HepG2 (cell line): ENCODE measurements around the gene ZNF444. TPM values are rescaled to one million over a fixed set of nuclear protein-coding genes. Genes with fewer than 3 reads are reported as not detected.

Source experiments
- CEBPB ChIP-seq: IDR thresholded peaks from 2 replicates; pipeline ENCODE4 v1.6.1; 2011; ENCODE audit warnings: low read depth, low read length, improper control_type of control experiment, borderline replicate concordance
- CEBPG ChIP-seq: IDR thresholded peaks from 2 replicates; pipeline ENCODE4 v1.6.1; 2016
- CHCHD3 ChIP-seq: sonication (generic); formaldehyde crosslinking; IDR thresholded peaks from 2 replicates; pipeline ENCODE4 v1.8.0; 2022; ENCODE audit warnings: mild to moderate bottlenecking, missing genetic modification reagents, moderate library complexity
- EP300 ChIP-seq, 3 experiments: sonication (generic) in 1 of 3; formaldehyde crosslinking in 1 of 3; IDR thresholded peaks; 2 replicates each; pipeline versions ENCODE4 v1.5.1 to v1.6.1; 2011 to 2020; ENCODE audit warnings: low read depth in 2 of 3, low read length in 2 of 3, borderline replicate concordance in 1 of 3, improper control_type of control experiment in 1 of 3, mild to moderate bottlenecking in 1 of 3, missing genetic modification reagents in 1 of 3, moderate library complexity in 1 of 3
- EZH2 ChIP-seq: conservative IDR thresholded peaks from 2 replicates; pipeline ENCODE4 v1.6.1; 2012; ENCODE audit warnings: mild to moderate bottlenecking, low read depth, low read length, moderate library complexity
- FOXA1 ChIP-seq, 2 experiments: fragments of 450-650 bp in 1 of 2; sonication (generic) in 1 of 2; formaldehyde crosslinking in 1 of 2; IDR thresholded peaks; 2 replicates each; pipeline versions ENCODE4 v1.4.0 to v1.6.1; 2016 to 2020; ENCODE audit warnings: missing genetic modification reagents in 1 of 2
- HDAC2 ChIP-seq: sonication (generic); formaldehyde crosslinking; IDR thresholded peaks from 2 replicates; pipeline ENCODE4 v1.4.0; 2020; ENCODE audit warnings: missing genetic modification reagents
- HNF4A ChIP-seq: sonication (generic); formaldehyde crosslinking; IDR thresholded peaks from 2 replicates; pipeline ENCODE4 v1.4.0; 2020; ENCODE audit warnings: missing genetic modification reagents
- MATR3 ChIP-seq: sonication (generic); formaldehyde crosslinking; IDR thresholded peaks from 2 replicates; pipeline ENCODE4 v1.4.0; 2020; ENCODE audit warnings: missing genetic modification reagents
- NFKB2 ChIP-seq: sonication (generic); formaldehyde crosslinking; IDR thresholded peaks from 2 replicates; pipeline ENCODE4 v1.4.0; 2020; ENCODE audit warnings: missing genetic modification reagents, borderline replicate concordance
- SMAD3 ChIP-seq: sonication (generic); formaldehyde crosslinking; IDR thresholded peaks from 2 replicates; pipeline ENCODE4 v1.4.0; 2020; ENCODE audit warnings: missing genetic modification reagents
- SMAD9 ChIP-seq: sonication (generic); formaldehyde crosslinking; IDR thresholded peaks from 2 replicates; pipeline ENCODE4 v1.5.1; 2020; ENCODE audit warnings: mild to moderate bottlenecking, missing genetic modification reagents
- SOX5 ChIP-seq: IDR thresholded peaks from 2 replicates; pipeline ENCODE4 v1.6.1; 2016; ENCODE audit warnings: borderline replicate concordance
- ZFAT ChIP-seq: sonication (generic); formaldehyde crosslinking; conservative IDR thresholded peaks from 2 replicates; pipeline ENCODE4 v1.8.1; 2023; ENCODE audit warnings: missing genetic modification reagents, inconsistent platforms
- ZNF816 ChIP-seq: sonication (generic); formaldehyde crosslinking; IDR thresholded peaks from 2 replicates; pipeline ENCODE4 v1.8.0; 2022; ENCODE audit warnings: missing genetic modification reagents, mild to moderate bottlenecking, borderline replicate concordance
- ZSCAN20 ChIP-seq: sonication (generic); formaldehyde crosslinking; IDR thresholded peaks from 2 replicates; pipeline ENCODE4 v1.4.0; 2020; ENCODE audit warnings: missing genetic modification reagents, mild to moderate bottlenecking, borderline replicate concordance
- polyA plus RNA-seq, 8 experiments: library from polyadenylated mRNA; depleted of rRNA in 3 of 8; stranded (reverse) in 7 of 8; unstranded in 1 of 8; fragments of >200 nt; fragmentation: Illumina TruSeq in 4 of 8; extraction: Trizol in 4 of 8; gene quantifications; 2 replicates each; pipeline versions ENCODE4 v1.2.1 to v1.2.3, GENCODE V29; 2011 to 2016; ENCODE audit warnings: low read depth in 4 of 8, missing spikeins in 1 of 8, mixed read lengths in 1 of 8; ENCODE audit not compliant: insufficient read depth in 1 of 8
- total RNA-seq, 5 experiments: library from RNA; depleted of rRNA; stranded (reverse); fragments of >200 nt; fragmentation: Illumina TruSeq; extraction: Trizol; gene quantifications; 2 replicates each; pipeline ENCODE4 v1.2.3, GENCODE V29; 2016; ENCODE audit warnings: low read depth in 1 of 5
- TF ChIP-seq, protein P1 (sequence below): sonication (generic); formaldehyde crosslinking; IDR thresholded peaks from 2 replicates; pipeline ENCODE4 v1.4.0; 2020; ENCODE audit warnings: missing genetic modification reagents
- TF ChIP-seq, protein P2 (sequence below): sonication (generic); formaldehyde crosslinking; IDR thresholded peaks from 2 replicates; pipeline ENCODE4 v1.8.1; 2023; ENCODE audit warnings: missing genetic modification reagents, inconsistent platforms, borderline replicate concordance
- TF ChIP-seq, protein P3 (sequence below): sonication (generic); formaldehyde crosslinking; IDR thresholded peaks from 2 replicates; pipeline ENCODE4 v1.4.0; 2020; ENCODE audit warnings: missing genetic modification reagents
- TF ChIP-seq, protein P4 (sequence below): sonication (generic); formaldehyde crosslinking; IDR thresholded peaks from 2 replicates; pipeline ENCODE4 v1.5.1; 2020; ENCODE audit warnings: missing genetic modification reagents, mild to moderate bottlenecking, borderline replicate concordance

ZNF444 gene
- total and polyA plus RNA-seq, 2 of the 13 experiments (the other 11 are each of a cell fraction or from before 2014, with no cell fraction given) = 27.4 to 30.3 TPM

DNA sequence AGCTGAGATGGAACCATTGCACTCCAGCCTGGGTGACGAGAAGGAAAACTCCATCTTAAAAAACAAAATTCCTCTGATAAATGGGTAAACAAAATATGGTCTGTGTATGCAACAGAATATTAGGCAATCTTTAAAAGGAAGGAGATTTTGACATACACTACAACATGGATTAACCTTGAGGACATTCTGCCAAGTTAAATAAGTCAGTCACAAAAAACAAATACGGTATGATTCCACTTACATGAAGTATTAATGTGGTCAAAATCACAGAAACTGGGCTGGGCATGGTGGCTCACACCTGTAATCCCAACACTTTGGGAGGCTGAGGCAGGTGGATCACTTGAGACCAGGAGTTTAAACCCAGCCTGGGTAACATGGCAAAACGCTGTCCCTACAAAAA is 3.0 kb upstream of the ZNF444 start (continued):
- TF ChIP-seq SOX5 (peak; percentile 40; the same call in 1 of the 2 replicates), NFKB2 (no peak), CEBPB (peak; percentile 85), EP300 (IDR thresholded peaks at IDR 0.05; ENCODE audit: low read depth in 2 of 2, low read length in 2 of 2) (peak in 1 of 2 experiments; percentile 63; a peak in 2 of 4 replicates), EP300 (CRISPR knock-in tag; IDR thresholded peaks at IDR 0.05; ENCODE audit: borderline replicate concordance) (no peak), ZSCAN20 (CRISPR knock-in tag) (no peak), CEBPG (peak; percentile 77), ZFAT (CRISPR knock-in tag) (no peak), MATR3 (CRISPR knock-in tag) (no peak), EZH2 (no peak), ZNF816 (CRISPR knock-in tag) (no peak), HDAC2 (peak; percentile 27; the same call in 1 of the 2 replicates), SMAD9 (CRISPR knock-in tag) (no peak), FOXA1 (IDR thresholded peaks at IDR 0.05) (0 out of 2 replicates have a peak, but pooled peaks have one; percentile 7), FOXA1 (CRISPR knock-in tag; IDR thresholded peaks at IDR 0.05) (peak; percentile 52; the same call in 1 of the 2 replicates), CHCHD3 (CRISPR knock-in tag) (no peak), HNF4A (CRISPR knock-in tag) (peak; percentile 24; the same call in 1 of the 2 replicates), SMAD3 (CRISPR knock-in tag) (0 out of 2 replicates have a peak, but pooled peaks have one; percentile 62)
- TF ChIP-seq, protein P1, sequence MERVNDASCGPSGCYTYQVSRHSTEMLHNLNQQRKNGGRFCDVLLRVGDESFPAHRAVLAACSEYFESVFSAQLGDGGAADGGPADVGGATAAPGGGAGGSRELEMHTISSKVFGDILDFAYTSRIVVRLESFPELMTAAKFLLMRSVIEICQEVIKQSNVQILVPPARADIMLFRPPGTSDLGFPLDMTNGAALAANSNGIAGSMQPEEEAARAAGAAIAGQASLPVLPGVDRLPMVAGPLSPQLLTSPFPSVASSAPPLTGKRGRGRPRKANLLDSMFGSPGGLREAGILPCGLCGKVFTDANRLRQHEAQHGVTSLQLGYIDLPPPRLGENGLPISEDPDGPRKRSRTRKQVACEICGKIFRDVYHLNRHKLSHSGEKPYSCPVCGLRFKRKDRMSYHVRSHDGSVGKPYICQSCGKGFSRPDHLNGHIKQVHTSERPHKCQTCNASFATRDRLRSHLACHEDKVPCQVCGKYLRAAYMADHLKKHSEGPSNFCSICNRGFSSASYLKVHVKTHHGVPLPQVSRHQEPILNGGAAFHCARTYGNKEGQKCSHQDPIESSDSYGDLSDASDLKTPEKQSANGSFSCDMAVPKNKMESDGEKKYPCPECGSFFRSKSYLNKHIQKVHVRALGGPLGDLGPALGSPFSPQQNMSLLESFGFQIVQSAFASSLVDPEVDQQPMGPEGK = 0 out of 2 replicates have a peak, but pooled peaks have one; percentile 15
- TF ChIP-seq, protein P2, sequence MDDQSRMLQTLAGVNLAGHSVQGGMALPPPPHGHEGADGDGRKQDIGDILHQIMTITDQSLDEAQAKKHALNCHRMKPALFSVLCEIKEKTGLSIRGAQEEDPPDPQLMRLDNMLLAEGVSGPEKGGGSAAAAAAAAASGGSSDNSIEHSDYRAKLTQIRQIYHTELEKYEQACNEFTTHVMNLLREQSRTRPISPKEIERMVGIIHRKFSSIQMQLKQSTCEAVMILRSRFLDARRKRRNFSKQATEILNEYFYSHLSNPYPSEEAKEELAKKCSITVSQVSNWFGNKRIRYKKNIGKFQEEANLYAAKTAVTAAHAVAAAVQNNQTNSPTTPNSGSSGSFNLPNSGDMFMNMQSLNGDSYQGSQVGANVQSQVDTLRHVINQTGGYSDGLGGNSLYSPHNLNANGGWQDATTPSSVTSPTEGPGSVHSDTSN (CRISPR knock-in tag) = no peak
- TF ChIP-seq, protein P3, sequence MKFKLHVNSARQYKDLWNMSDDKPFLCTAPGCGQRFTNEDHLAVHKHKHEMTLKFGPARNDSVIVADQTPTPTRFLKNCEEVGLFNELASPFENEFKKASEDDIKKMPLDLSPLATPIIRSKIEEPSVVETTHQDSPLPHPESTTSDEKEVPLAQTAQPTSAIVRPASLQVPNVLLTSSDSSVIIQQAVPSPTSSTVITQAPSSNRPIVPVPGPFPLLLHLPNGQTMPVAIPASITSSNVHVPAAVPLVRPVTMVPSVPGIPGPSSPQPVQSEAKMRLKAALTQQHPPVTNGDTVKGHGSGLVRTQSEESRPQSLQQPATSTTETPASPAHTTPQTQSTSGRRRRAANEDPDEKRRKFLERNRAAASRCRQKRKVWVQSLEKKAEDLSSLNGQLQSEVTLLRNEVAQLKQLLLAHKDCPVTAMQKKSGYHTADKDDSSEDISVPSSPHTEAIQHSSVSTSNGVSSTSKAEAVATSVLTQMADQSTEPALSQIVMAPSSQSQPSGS (CRISPR knock-in tag) = 0 out of 2 replicates have a peak, but pooled peaks have one; percentile 13
- TF ChIP-seq, protein P4, sequence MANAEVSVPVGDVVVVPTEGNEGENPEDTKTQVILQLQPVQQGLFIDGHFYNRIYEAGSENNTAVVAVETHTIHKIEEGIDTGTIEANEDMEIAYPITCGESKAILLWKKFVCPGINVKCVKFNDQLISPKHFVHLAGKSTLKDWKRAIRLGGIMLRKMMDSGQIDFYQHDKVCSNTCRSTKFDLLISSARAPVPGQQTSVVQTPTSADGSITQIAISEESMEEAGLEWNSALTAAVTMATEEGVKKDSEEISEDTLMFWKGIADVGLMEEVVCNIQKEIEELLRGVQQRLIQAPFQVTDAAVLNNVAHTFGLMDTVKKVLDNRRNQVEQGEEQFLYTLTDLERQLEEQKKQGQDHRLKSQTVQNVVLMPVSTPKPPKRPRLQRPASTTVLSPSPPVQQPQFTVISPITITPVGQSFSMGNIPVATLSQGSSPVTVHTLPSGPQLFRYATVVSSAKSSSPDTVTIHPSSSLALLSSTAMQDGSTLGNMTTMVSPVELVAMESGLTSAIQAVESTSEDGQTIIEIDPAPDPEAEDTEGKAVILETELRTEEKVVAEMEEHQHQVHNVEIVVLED (CRISPR knock-in tag) = no peak
